Panc1 (cell line): Measurements from ENCODE around the gene EPYC.

ENCODE experiments used
- CTCF ChIP-seq: fragments of 450-650 bp; IDR thresholded peaks from 2 replicates; pipeline ENCODE4 v1.5.1; 2017; ENCODE audit warnings: mild to moderate bottlenecking
- REST ChIP-seq, 2 experiments: IDR thresholded peaks; 2 replicates each; pipeline ENCODE4 v1.6.1; 2011 to 2012; ENCODE audit warnings: low read depth in 2 of 2, control low read depth in 1 of 2, low read length in 1 of 2, mild to moderate bottlenecking in 1 of 2, moderate library complexity in 1 of 2; ENCODE audit not compliant: insufficient read depth in 1 of 2

- TF ChIP-seq CTCF (no peak), REST (IDR thresholded peaks at IDR 0.05; ENCODE audit: insufficient read depth in 1 of 2, low read depth in 2 of 2, low read length in 1 of 2) (no peak)
Observed at GRCh38 chr12:90995010-90995409, 9.8 kb downstream of the EPYC start.
